ENCODE results near the gene NDE1. TPM values are rescaled to one million over a fixed set of nuclear protein-coding genes. Genes with fewer than 3 reads are reported as not detected.

NDE1 gene
- total RNA-seq, 2 experiments from 2014 or later: 88.9 to 141 TPM

DNA sequence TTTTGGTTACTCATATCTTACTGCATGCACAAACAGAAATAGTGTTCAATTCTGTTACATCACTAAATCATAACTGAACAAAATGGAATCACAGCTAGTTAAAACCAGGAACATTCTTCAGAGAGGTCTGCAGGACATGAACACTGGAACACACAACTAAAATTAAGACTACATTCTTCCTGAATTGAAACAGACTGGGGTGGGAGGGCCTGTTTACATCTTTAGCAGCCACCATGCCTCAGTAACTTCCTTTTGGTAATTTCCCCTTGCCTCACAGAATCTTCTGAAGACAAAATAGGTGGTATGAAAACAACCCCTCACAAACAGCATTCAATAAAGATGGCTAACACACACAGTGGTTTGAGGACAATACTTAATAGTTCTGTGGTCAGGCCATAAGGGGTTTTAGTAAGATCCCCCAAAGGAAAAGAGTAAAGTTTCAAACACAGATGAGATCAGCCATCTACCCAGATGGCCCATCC lies 13.6 kb upstream of the NDE1 start:
- DNase-seq (ENCODE audit: low spot score): peak; percentile 57
- no peaks in the 10 kb centered on the region for H4K20me1 ChIP-seq (ENCODE audit: insufficient read depth, low read length)
- peaks cover 75% of the 10 kb centered on the region for H3K36me3 ChIP-seq (ENCODE audit: insufficient read depth, low read length)
- POLR2A ChIA-PET: interaction anchor here (0.6 to 1.6 kb wide), 4 partner anchors 10 to 273 kb away, joined by 3 to 4 read pairs (median 3); no protein-coding TSS in a partner anchor
- H3K4me3 ChIP-seq (ENCODE audit: low read depth, low read length, poor library complexity, severe bottlenecking): peak overlapping the region; percentile 42
- no peak for TF ChIP-seq CTCF (conservative IDR thresholded peaks at IDR 0.05; ENCODE audit: low read length)
- TF ChIP-seq EZH2phosphoT487 (IDR thresholded peaks at IDR 0.05; ENCODE audit: borderline replicate concordance, low read depth, low read length): no peak
- H3K4me1 ChIP-seq (ENCODE audit: insufficient read depth, low read length, poor library complexity, severe bottlenecking): peaks cover 79% of the 10 kb centered on the region
- peak overlapping the region; percentile 65 for H3K4me2 ChIP-seq (ENCODE audit: low read length)
- H3K79me2 ChIP-seq (ENCODE audit: insufficient read depth, low read depth, low read length): peaks cover 60% of the 10 kb centered on the region
- peak overlapping the region; percentile 78 for H3K27ac ChIP-seq (ENCODE audit: low read depth, low read length, poor library complexity, severe bottlenecking)
- no peaks in the 10 kb centered on the region for H3K9me2 ChIP-seq (ENCODE audit: insufficient read depth, low read length)
- BruUV-seq (replicated peaks): no TSS peak
- intact Hi-C loops (cut with micrococcal nuclease; ENCODE audit: unreplicated experiment): no loop called here
- no peaks in the 10 kb centered on the region for H3K9me3 ChIP-seq (ENCODE audit: low read length)
- peak overlapping the region; percentile 5; the same call in 1 of the 2 replicates for H2AFZ ChIP-seq (ENCODE audit: low read length)
- CTCF ChIA-PET (ENCODE audit: unreplicated experiment): no interaction called here

- peaks cover 59% of the 10 kb centered on the region for H3K79me2 ChIP-seq (ENCODE audit: insufficient read depth, low read depth, low read length)
- peak overlapping the region; percentile 45; the same call in 1 of the 2 replicates for H2AFZ ChIP-seq (ENCODE audit: low read length)
- H3K27ac ChIP-seq (ENCODE audit: low read depth, low read length, poor library complexity, severe bottlenecking): peak overlapping the region; percentile 89
- BruUV-seq (replicated peaks): no TSS peak
- no peaks in the 10 kb centered on the region for H4K20me1 ChIP-seq (ENCODE audit: insufficient read depth, low read length)
- peak overlapping the region; percentile 99 for H3K4me2 ChIP-seq (ENCODE audit: low read length)
- peaks cover 49% of the 10 kb centered on the region for H3K36me3 ChIP-seq (ENCODE audit: insufficient read depth, low read length)
- no peaks in the 10 kb centered on the region for H3K9me2 ChIP-seq (ENCODE audit: insufficient read depth, low read length)
- peak overlapping the region; percentile 89 for H3K4me3 ChIP-seq (ENCODE audit: low read depth, low read length, poor library complexity, severe bottlenecking)
- DNase-seq (ENCODE audit: low spot score): peak; percentile 79
- H3K4me1 ChIP-seq (ENCODE audit: insufficient read depth, low read length, poor library complexity, severe bottlenecking): peaks cover 69% of the 10 kb centered on the region
- intact Hi-C loops (cut with micrococcal nuclease; ENCODE audit: unreplicated experiment): no loop called here
- ChIA-PET POLR2A (interaction anchor here (0.6 kb wide), 1 partner anchor 14 kb away, joined by 5 read pairs; no protein-coding TSS in a partner anchor), CTCF (ENCODE audit: unreplicated experiment) (no interaction called here)
- no peaks in the 10 kb centered on the region for H3K9me3 ChIP-seq (ENCODE audit: low read length)
- TF ChIP-seq EZH2phosphoT487 (IDR thresholded peaks at IDR 0.05; ENCODE audit: borderline replicate concordance, low read depth, low read length) (no peak), CTCF (conservative IDR thresholded peaks at IDR 0.05; ENCODE audit: low read length) (no peak)
Observed at GRCh38 chr16:15639061-15639568, 10.9 kb upstream of the NDE1 start.

- H3K36me3 ChIP-seq (ENCODE audit: insufficient read depth, low read length): peaks cover 30% of the 10 kb centered on the region
- H3K79me2 ChIP-seq (ENCODE audit: insufficient read depth, low read depth, low read length): peaks cover 58% of the 10 kb centered on the region
- ChIA-PET POLR2A (interaction anchor here (0.9 to 1.5 kb wide), 2 partner anchors 52 to 87 kb away, joined by 4 read pairs; no protein-coding TSS in a partner anchor), CTCF (ENCODE audit: unreplicated experiment) (no interaction called here)
- no peaks in the 10 kb centered on the region for H3K9me2 ChIP-seq (ENCODE audit: insufficient read depth, low read length)
- H3K27ac ChIP-seq (ENCODE audit: low read depth, low read length, poor library complexity, severe bottlenecking): peak overlapping the region; percentile 89
- peak; percentile 17 for DNase-seq (ENCODE audit: low spot score)
- peak overlapping the region; percentile 89 for H3K4me3 ChIP-seq (ENCODE audit: low read depth, low read length, poor library complexity, severe bottlenecking)
- TF ChIP-seq EZH2phosphoT487 (IDR thresholded peaks at IDR 0.05; ENCODE audit: borderline replicate concordance, low read depth, low read length) (no peak), CTCF (conservative IDR thresholded peaks at IDR 0.05; ENCODE audit: low read length) (no peak)
- no peaks in the 10 kb centered on the region for H3K9me3 ChIP-seq (ENCODE audit: low read length)
- no peak overlapping the region for H2AFZ ChIP-seq (ENCODE audit: low read length)
- intact Hi-C loops (cut with micrococcal nuclease; ENCODE audit: unreplicated experiment): loop anchor here (10.0 kb wide), 1 partner anchor 464 kb away; no protein-coding TSS in a partner anchor
- peaks cover 77% of the 10 kb centered on the region for H3K4me1 ChIP-seq (ENCODE audit: insufficient read depth, low read length, poor library complexity, severe bottlenecking)
- H4K20me1 ChIP-seq (ENCODE audit: insufficient read depth, low read length): no peaks in the 10 kb centered on the region
- BruUV-seq (replicated peaks): no TSS peak
- H3K4me2 ChIP-seq (ENCODE audit: low read length): peak overlapping the region; percentile 99
Observed at GRCh38 chr16:15640966-15641365, 9.1 kb upstream of the NDE1 start.

Measured in OCI-LY7 (cell line).